Stimulated activated CD8-positive, alpha-beta memory T cell treated with anti-CD3 and anti-CD28 coated beads, Interleukin-12 subunit alpha, Interleukin-12 subunit beta, amount 100 ng/mL, for 4 hours (primary cell): Measurements from ENCODE around the gene KRT71.

Source experiments
- DNase-seq: peaks from one replicate; pipeline ENCODE4 v3.0.0-alpha.2; 2020; ENCODE audit warnings: low read depth

Gene KRT71

DNA sequence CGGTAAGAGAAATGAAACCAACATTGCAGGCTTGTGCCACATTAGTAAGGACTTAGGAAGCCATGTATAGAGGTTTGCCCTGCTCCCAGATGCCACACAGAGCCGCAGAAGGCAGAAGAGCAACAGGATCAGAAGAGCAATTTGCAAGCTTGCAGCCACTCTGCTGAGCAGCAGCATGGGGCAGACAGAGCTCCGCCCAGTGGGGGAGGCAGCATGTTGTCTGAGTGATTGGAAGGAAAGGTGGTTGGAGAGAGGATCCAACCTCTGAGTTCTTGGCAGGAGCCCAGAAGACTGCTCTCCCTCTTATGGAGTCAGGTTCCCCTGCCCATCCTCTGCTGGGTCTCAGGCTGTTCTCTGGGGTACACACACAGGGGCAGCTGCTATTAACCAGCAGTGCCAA, 57.6 kb downstream of the KRT71 start:
- no peak for DNase-seq

DNA sequence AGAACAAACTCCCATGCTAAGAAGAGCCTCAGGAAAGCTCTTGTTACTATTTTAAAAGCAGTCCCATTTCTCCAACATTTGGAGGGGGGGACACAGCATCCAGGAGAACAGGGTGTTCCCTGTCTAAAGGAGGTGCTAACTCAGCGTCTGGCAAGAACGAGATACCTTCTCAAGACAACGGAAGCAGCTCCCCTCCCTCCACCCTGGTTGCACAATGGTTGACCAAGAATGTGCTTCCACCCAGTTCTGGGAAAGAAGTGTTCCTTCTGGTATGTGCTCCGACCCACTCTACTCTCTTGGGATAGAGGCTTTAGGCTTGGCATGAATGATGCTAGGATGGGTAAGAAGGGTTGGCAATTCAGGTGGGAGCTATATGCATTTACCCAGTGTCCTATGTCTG, 58.4 kb downstream of the KRT71 start:
- DNase-seq = no peak

DNA sequence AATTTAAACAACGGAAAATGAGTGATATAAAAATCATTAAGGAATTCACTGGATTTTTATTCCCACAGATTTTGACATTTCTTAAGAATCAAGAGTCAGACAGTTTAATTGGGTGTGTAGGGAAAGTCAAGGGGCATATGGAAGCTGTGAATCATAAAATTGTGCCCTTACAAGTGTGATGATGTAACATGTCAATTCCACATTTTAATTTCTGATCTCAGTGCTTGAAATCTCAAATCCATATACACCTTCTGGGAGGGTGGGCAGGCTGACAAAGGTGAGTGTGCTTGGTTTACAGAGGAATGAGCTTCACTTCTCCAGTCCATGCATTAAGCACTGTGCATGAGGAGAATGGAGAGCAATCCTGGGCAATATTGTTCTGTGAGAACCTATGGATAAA, 58.8 kb downstream of the KRT71 start:
- DNase-seq = no peak
